Ishikawa (cell line): ENCODE results near the gene RAD9A.

Source experiments
- CEBPB ChIP-seq: IDR thresholded peaks from 2 replicates; pipeline ENCODE4 v1.6.1; 2012
- EGR1 ChIP-seq: IDR thresholded peaks from 2 replicates; pipeline ENCODE4 v1.6.1; 2012
- EP300 ChIP-seq: IDR thresholded peaks from 2 replicates; pipeline ENCODE4 v1.6.1; 2012; ENCODE audit warnings: borderline replicate concordance
- RAD21 ChIP-seq: IDR thresholded peaks from 2 replicates; pipeline ENCODE4 v1.6.1; 2012; ENCODE audit warnings: low read depth
- TCF12 ChIP-seq: IDR thresholded peaks from 2 replicates; pipeline ENCODE4 v1.6.1; 2012; ENCODE audit warnings: low read depth
- TEAD4 ChIP-seq: IDR thresholded peaks from 2 replicates; pipeline ENCODE4 v1.6.1; 2012
- YY1 ChIP-seq: IDR thresholded peaks from 2 replicates; pipeline ENCODE4 v1.6.1; 2012; ENCODE audit warnings: low read depth
- TF ChIP-seq, protein P1 (sequence below): IDR thresholded peaks from 2 replicates; pipeline ENCODE4 v1.6.1; 2012; ENCODE audit warnings: low read depth, mild to moderate bottlenecking
- TF ChIP-seq, protein P2 (sequence below): IDR thresholded peaks from 2 replicates; pipeline ENCODE4 v1.6.1; 2012

DNA sequence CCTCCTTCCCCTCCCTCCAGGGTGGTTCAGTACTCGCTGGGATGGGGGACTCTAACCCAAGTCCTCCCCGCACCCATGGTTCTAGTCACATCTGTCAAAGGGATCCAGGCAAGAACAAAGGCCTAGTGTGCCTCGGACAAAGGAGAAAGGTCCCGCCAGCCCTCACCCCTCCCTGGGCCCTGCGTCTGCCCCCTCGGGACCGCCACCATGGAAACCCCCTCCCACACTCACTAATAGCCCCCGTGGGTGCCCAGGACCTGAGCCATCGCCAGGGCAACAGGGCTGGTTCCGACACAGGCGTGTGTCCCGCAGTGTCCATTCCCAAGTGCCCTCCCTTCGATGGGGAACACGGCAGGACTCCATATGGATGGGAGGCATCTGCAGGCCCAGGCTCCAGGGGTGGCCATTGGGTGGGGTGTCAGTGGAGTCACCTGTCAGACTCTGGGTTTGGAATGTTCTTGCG is 18.6 kb downstream of the RAD9A start:
- no peak for TF ChIP-seq CEBPB
- no peak for TF ChIP-seq YY1
- TF ChIP-seq, protein P1, sequence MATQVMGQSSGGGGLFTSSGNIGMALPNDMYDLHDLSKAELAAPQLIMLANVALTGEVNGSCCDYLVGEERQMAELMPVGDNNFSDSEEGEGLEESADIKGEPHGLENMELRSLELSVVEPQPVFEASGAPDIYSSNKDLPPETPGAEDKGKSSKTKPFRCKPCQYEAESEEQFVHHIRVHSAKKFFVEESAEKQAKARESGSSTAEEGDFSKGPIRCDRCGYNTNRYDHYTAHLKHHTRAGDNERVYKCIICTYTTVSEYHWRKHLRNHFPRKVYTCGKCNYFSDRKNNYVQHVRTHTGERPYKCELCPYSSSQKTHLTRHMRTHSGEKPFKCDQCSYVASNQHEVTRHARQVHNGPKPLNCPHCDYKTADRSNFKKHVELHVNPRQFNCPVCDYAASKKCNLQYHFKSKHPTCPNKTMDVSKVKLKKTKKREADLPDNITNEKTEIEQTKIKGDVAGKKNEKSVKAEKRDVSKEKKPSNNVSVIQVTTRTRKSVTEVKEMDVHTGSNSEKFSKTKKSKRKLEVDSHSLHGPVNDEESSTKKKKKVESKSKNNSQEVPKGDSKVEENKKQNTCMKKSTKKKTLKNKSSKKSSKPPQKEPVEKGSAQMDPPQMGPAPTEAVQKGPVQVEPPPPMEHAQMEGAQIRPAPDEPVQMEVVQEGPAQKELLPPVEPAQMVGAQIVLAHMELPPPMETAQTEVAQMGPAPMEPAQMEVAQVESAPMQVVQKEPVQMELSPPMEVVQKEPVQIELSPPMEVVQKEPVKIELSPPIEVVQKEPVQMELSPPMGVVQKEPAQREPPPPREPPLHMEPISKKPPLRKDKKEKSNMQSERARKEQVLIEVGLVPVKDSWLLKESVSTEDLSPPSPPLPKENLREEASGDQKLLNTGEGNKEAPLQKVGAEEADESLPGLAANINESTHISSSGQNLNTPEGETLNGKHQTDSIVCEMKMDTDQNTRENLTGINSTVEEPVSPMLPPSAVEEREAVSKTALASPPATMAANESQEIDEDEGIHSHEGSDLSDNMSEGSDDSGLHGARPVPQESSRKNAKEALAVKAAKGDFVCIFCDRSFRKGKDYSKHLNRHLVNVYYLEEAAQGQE = no peak
- TF ChIP-seq TCF12 = no peak
- TF ChIP-seq RAD21 = no peak
- TF ChIP-seq, protein P2, sequence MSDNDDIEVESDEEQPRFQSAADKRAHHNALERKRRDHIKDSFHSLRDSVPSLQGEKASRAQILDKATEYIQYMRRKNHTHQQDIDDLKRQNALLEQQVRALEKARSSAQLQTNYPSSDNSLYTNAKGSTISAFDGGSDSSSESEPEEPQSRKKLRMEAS = no peak
- TF ChIP-seq EGR1 = no peak
- no peak for TF ChIP-seq TEAD4
- TF ChIP-seq EP300 = no peak
